SU-DHL-6 (cell line): Measurements from ENCODE around the gene BATF.
A peak's percentile ranks its signal among the peaks of the same experiment; 100 is the strongest.

Source experiments
- CTCF ChIP-seq: fragments of 200-600 bp; sonication (generic); IDR thresholded peaks from one replicate; pipeline ENCODE4 v1.5.1; 2017; ENCODE audit warnings: antibody characterized with exemption, mild to moderate bottlenecking, low read length, moderate library complexity; ENCODE audit not compliant: insufficient read depth, poor library complexity, severe bottlenecking
- EZH2phosphoT487 ChIP-seq: fragments of 200-600 bp; sonication (generic), shearing (Covaris generic); conservative IDR thresholded peaks from 2 replicates; pipeline ENCODE4 v1.6.1; 2018; ENCODE audit warnings: mild to moderate bottlenecking, antibody characterized with exemption, low read length, moderate library complexity, mixed read lengths

- TF ChIP-seq EZH2phosphoT487 (no peak), CTCF (peak; percentile 77)
These were observed 38.8 kb downstream of the BATF start for GRCh38 chr14:75561013-75561432.
